Neuronal stem cell (in vitro differentiated cells): ENCODE data around the gene PRKD1.

ENCODE experiments used
- DNase-seq: peaks from one replicate; pipeline ENCODE4 v3.0.0-alpha.2; 2013; ENCODE audit warnings: low spot score
- H2AFZ ChIP-seq: one replicate; pipeline ENCODE4 v1.6.1; 2013; ENCODE audit warnings: mild to moderate bottlenecking, low read length, inconsistent platforms
- H2AK5ac ChIP-seq: 2 replicates; pipeline ENCODE4 v1.6.1; 2013; ENCODE audit warnings: low read depth, mild to moderate bottlenecking, inconsistent platforms, low read length, moderate library complexity, mixed read lengths
- H2BK120ac ChIP-seq: 2 replicates; pipeline ENCODE4 v1.6.1; 2013; ENCODE audit warnings: low read depth, mild to moderate bottlenecking, inconsistent platforms, low read length, moderate library complexity, mixed read lengths
- H2BK12ac ChIP-seq: one replicate; pipeline ENCODE4 v1.6.1; 2013; ENCODE audit warnings: low read length, inconsistent platforms
- H2BK15ac ChIP-seq: 2 replicates; pipeline ENCODE4 v1.6.1; 2013; ENCODE audit warnings: mild to moderate bottlenecking, low read length, inconsistent platforms, mixed read lengths
- H2BK5ac ChIP-seq: one replicate; pipeline ENCODE4 v1.6.1; 2013; ENCODE audit warnings: inconsistent platforms, mild to moderate bottlenecking, low read length, moderate library complexity
- H3K14ac ChIP-seq: one replicate; pipeline ENCODE4 v1.6.1; 2013; ENCODE audit warnings: low read length, inconsistent platforms
- H3K18ac ChIP-seq: 2 replicates; pipeline ENCODE4 v1.6.1; 2013; ENCODE audit warnings: low read length, inconsistent platforms
- H3K23ac ChIP-seq: 2 replicates; pipeline ENCODE4 v1.6.1; 2013; ENCODE audit warnings: low read depth, mild to moderate bottlenecking, mixed read lengths, low read length, inconsistent platforms; ENCODE audit not compliant: poor library complexity
- H3K27ac ChIP-seq: replicated peaks from 3 replicates; pipeline ENCODE4 v1.5.1; 2013; ENCODE audit warnings: low read length, inconsistent platforms
- H3K27me3 ChIP-seq, 3 experiments: 2 replicates each; pipeline ENCODE4 v1.6.1; 2013; ENCODE audit warnings: low read length in 3 of 3, mild to moderate bottlenecking in 2 of 3, inconsistent platforms in 1 of 3, low read depth in 1 of 3, mixed read lengths in 1 of 3, moderate library complexity in 1 of 3; ENCODE audit not compliant: control insufficient read depth in 3 of 3, insufficient read depth in 3 of 3
- H3K36me3 ChIP-seq, 2 donors: replicated peaks in 1 of 2; 2 replicates each; pipeline ENCODE4 v1.6.1; 2013; ENCODE audit warnings: low read length in 2 of 2; ENCODE audit not compliant: control insufficient read depth in 2 of 2, insufficient read depth in 2 of 2
- H3K4ac ChIP-seq: 2 replicates; pipeline ENCODE4 v1.6.1; 2013; ENCODE audit warnings: inconsistent platforms, mild to moderate bottlenecking, low read length, moderate library complexity
- H3K4me1 ChIP-seq, 2 donors: 1 replicate in 1 of 2; 2 replicates in 1 of 2; pipeline ENCODE4 v1.6.1; 2013; ENCODE audit warnings: low read length in 2 of 2, low read depth in 1 of 2; ENCODE audit not compliant: control insufficient read depth in 2 of 2, insufficient read depth in 1 of 2
- H3K4me2 ChIP-seq: one replicate; pipeline ENCODE4 v1.6.1; 2013; ENCODE audit warnings: mild to moderate bottlenecking, low read length, inconsistent platforms; ENCODE audit not compliant: insufficient read depth, poor library complexity, severe bottlenecking
- H3K4me3 ChIP-seq, 2 donors: 2 replicates each; pipeline ENCODE4 v1.5.1; 2013; ENCODE audit warnings: low read length in 2 of 2, mild to moderate bottlenecking in 2 of 2, inconsistent platforms in 1 of 2, moderate library complexity in 1 of 2
- H3K79me1 ChIP-seq: one replicate; pipeline ENCODE4 v1.6.1; 2013; ENCODE audit warnings: low read depth, mild to moderate bottlenecking, inconsistent platforms, low read length, moderate library complexity
- H3K9ac ChIP-seq: one replicate; pipeline ENCODE4 v1.6.1; 2013; ENCODE audit warnings: mild to moderate bottlenecking, low read depth, low read length, inconsistent platforms; ENCODE audit not compliant: poor library complexity
- H3K9me3 ChIP-seq, 2 donors: replicated peaks in 1 of 2; 2 replicates each; pipeline versions ENCODE3 to v1.6.1; 2013; ENCODE audit warnings: low read length in 2 of 2, mild to moderate bottlenecking in 2 of 2, inconsistent platforms in 1 of 2, low read depth in 1 of 2, mixed read lengths in 1 of 2, moderate library complexity in 1 of 2; ENCODE audit not compliant: control insufficient read depth in 2 of 2, insufficient read depth in 1 of 2
- H4K8ac ChIP-seq: one replicate; pipeline ENCODE4 v1.6.1; 2013; ENCODE audit warnings: low read depth, mild to moderate bottlenecking, inconsistent platforms, low read length, moderate library complexity
- H4K91ac ChIP-seq: one replicate; pipeline ENCODE4 v1.6.1; 2013; ENCODE audit warnings: low read length, low read depth, mild to moderate bottlenecking, inconsistent platforms; ENCODE audit not compliant: poor library complexity
- WGBS, 2 donors: extraction: QIAGEN DNeasy Blood & Tissue Kit; methylation state at CpG; one replicate each; pipeline ENCODE4 v1.1.7; 2013; ENCODE audit warnings: missing lambda C conversion rate in 2 of 2, mixed read lengths in 1 of 2; ENCODE audit not compliant: insufficient read length in 2 of 2, insufficient replicate concordance in 1 of 2; ENCODE audit errors: extremely low coverage in 2 of 2; 5-methylcytosine and 5-hydroxymethylcytosine counted together

PRKD1 gene

DNA sequence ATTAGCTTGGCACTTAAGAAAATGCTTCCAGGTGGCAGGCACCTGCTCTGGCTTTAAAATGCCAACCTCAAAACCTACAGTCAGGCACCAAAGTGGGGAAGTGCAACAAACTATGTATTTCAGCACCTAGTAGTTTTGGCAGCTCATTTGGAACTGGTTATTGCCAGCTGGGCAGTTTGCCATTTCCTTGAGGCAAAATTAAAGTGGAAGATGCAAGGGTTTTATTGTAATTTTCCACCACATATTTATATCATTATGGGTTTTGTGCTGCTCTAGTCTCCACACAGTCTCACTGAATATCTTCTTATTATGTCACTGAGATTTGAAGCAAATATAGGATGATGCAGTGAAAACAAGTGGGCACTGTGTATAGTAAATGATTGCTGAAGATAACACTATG, 117.0 kb downstream of the PRKD1 start:
- no peaks in the 10 kb centered on the region for H3K4me1 ChIP-seq
- no peaks in the 10 kb centered on the region for H3K36me3 ChIP-seq
- H3K14ac ChIP-seq = no peak overlapping the region
- H2AK5ac ChIP-seq = no peak overlapping the region
- no peak overlapping the region for H2BK15ac ChIP-seq
- no peak overlapping the region for H2BK12ac ChIP-seq
- H2BK120ac ChIP-seq = no peak overlapping the region
- no peak overlapping the region for H4K8ac ChIP-seq
- H4K91ac ChIP-seq = no peak overlapping the region
- H3K4me2 ChIP-seq = no peak overlapping the region
- H3K4ac ChIP-seq = no peak overlapping the region
- no peak overlapping the region for H3K4me3 ChIP-seq
- H3K79me1 ChIP-seq = no peaks in the 10 kb centered on the region
- no peak overlapping the region for H2BK5ac ChIP-seq
- H3K23ac ChIP-seq = no peak overlapping the region
- H3K9ac ChIP-seq = no peak overlapping the region
- H3K27ac ChIP-seq = no peak overlapping the region
- no peak for DNase-seq
- no peak overlapping the region for H2AFZ ChIP-seq
- no peak overlapping the region for H3K18ac ChIP-seq
- no peaks in the 10 kb centered on the region for H3K9me3 ChIP-seq
- H3K27me3 ChIP-seq = no peaks in the 10 kb centered on the region

DNA sequence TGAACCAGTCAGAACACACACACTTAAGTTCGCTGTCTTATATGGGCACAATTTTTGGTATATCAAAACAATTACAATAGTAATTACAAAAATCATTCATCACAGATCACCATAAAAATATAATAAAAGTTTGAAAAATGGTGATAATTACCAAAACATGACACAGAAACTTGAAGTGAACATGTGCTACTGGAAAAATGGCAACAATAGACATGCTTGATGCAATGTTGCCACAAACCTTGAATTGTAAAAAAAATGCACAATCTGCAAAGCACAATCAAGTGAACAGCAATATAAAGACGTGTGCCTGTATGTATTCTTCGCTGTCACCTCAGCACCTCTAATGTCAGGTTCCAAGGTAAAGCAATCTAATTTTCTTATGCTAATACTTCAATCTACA, 117.6 kb downstream of the PRKD1 start:
- Histone ChIP-seq H4K91ac (no peak overlapping the region), H3K27me3 (no peaks in the 10 kb centered on the region), H3K14ac (no peak overlapping the region), H2BK120ac (no peak overlapping the region), H4K8ac (no peak overlapping the region), H3K79me1 (no peaks in the 10 kb centered on the region), H2BK5ac (no peak overlapping the region), H3K9me3 (no peaks in the 10 kb centered on the region), H3K4me1 (no peaks in the 10 kb centered on the region), H3K4me3 (no peak overlapping the region), H3K18ac (no peak overlapping the region), H3K9ac (no peak overlapping the region), H2AK5ac (no peak overlapping the region), H3K23ac (no peak overlapping the region), H2BK15ac (no peak overlapping the region), H2AFZ (no peak overlapping the region), H3K4me2 (no peak overlapping the region), H2BK12ac (no peak overlapping the region), H3K36me3 (no peaks in the 10 kb centered on the region), H3K4ac (no peak overlapping the region), H3K27ac (no peak overlapping the region)
- WGBS, 2 donors = no CpG with 5 or more reads among the region's 3 CpGs
- DNase-seq = no peak

DNA sequence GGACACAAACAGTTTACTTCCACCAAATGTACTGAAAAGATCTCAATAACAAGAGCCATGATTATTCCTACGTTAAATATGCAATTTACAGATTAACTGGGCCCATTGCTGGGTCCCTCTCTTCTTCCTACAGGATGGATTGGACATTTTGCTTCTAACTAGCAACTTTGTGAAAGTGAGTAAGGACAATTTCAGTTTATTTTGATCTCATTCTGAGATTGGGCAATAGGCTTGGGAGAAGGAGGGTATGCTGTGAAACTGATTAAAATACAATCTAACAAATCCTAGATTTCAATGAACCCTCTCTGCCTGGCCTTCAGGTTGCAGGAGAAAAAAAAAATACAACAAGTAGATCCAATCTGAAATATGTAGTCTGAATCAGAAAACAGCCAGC, 121.5 kb downstream of the PRKD1 start:
- H3K14ac ChIP-seq = no peak overlapping the region
- no peak overlapping the region for H3K4ac ChIP-seq
- H3K27me3 ChIP-seq = no peaks in the 10 kb centered on the region
- H2BK120ac ChIP-seq = no peak overlapping the region
- no peak overlapping the region for H2AK5ac ChIP-seq
- no peaks in the 10 kb centered on the region for H3K4me1 ChIP-seq
- H2BK5ac ChIP-seq = no peak overlapping the region
- H3K9me3 ChIP-seq = no peaks in the 10 kb centered on the region
- H4K8ac ChIP-seq = no peak overlapping the region
- no peak overlapping the region for H4K91ac ChIP-seq
- no peaks in the 10 kb centered on the region for H3K36me3 ChIP-seq
- no peak overlapping the region for H2BK15ac ChIP-seq
- no peak overlapping the region for H3K4me2 ChIP-seq
- H3K27ac ChIP-seq = no peak overlapping the region
- no peak overlapping the region for H3K18ac ChIP-seq
- no peaks in the 10 kb centered on the region for H3K79me1 ChIP-seq
- WGBS, 2 donors = no CpG with 5 or more reads among the region's 1 CpG
- no peak overlapping the region for H3K23ac ChIP-seq
- H3K9ac ChIP-seq = no peak overlapping the region
- H3K4me3 ChIP-seq = no peak overlapping the region
- H2BK12ac ChIP-seq = no peak overlapping the region
- no peak for DNase-seq
- no peak overlapping the region for H2AFZ ChIP-seq

DNA sequence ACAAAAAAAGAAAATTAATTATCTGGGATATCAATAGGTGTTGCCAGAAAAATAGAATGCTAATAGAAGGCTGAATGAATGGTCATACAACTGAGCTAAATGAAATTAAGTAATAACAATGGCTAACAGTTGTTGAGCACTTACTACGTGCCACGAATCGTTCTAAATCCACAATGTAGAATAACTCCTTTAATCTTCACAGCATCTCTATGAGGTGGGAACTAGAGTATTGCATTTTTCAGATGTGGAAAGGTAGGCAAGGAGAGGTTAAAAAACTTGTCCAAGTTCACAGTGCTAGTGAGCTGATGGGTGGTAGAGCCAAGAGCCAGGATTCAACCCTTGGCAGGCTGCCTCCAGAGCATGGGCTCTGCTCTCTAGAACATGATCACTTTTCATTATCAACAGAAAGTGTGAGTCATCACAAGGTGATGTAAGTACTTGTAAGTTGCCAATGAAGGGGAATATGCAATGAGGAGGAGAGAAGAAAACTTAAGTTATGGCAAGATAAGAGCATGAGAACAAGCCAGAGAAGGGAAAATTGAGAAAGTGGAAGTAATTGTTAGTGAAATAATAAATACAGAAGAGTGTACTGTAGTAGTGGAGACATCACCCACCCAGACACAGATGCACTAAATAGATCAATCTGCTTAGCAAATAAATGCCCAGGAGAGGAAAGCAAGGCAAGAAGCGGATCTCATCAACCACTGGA, 122.1 kb downstream of the PRKD1 start:
- Histone ChIP-seq H3K14ac (no peak overlapping the region), H3K18ac (no peak overlapping the region), H2BK15ac (no peak overlapping the region), H2BK120ac (no peak overlapping the region), H4K8ac (no peak overlapping the region), H3K27ac (no peak overlapping the region), H3K23ac (no peak overlapping the region), H2AFZ (no peak overlapping the region), H3K79me1 (no peaks in the 10 kb centered on the region), H3K4me3 (no peak overlapping the region), H3K9me3 (no peaks in the 10 kb centered on the region), H4K91ac (no peak overlapping the region), H2BK12ac (no peak overlapping the region), H2AK5ac (no peak overlapping the region), H3K4me1 (no peaks in the 10 kb centered on the region), H3K36me3 (no peaks in the 10 kb centered on the region), H3K9ac (no peak overlapping the region), H3K27me3 (no peaks in the 10 kb centered on the region), H3K4ac (no peak overlapping the region), H2BK5ac (no peak overlapping the region), H3K4me2 (no peak overlapping the region)
- no peak for DNase-seq
- WGBS, 2 donors = no CpG with 5 or more reads among the region's 4 CpGs
